Activated T-cell treated with anti-CD3 and anti-CD28 coated beads, Interleukin-2, amount 50 U/mL, for 48 hours (primary cell): ENCODE measurements around the gene FOXE1.

Source experiments
- DNase-seq, 2 experiments: peaks; one replicate each; pipeline ENCODE4 v3.0.0-alpha.2; 2020

Gene FOXE1

GRCh38 chr9:97848480-97849237 is 4.4 kb upstream of the FOXE1 start:
- peak in 1 of 2 experiments; percentile 42 for DNase-seq

GRCh38 chr9:97849980-97850379 is 3.0 kb upstream of the FOXE1 start:
- DNase-seq = no peak

- no peak for DNase-seq
These were observed 2.1 kb upstream of the FOXE1 start for GRCh38 chr9:97850746-97851445.

GRCh38 chr9:97851446-97851883 is 1.6 kb upstream of the FOXE1 start:
- no peak for DNase-seq

- no peak for DNase-seq
These were observed 1.0 kb upstream of the FOXE1 start for GRCh38 chr9:97852001-97852398.

GRCh38 chr9:97852399-97853055 is 499 bp upstream of the FOXE1 start:
- DNase-seq = peak in 1 of 2 experiments; percentile 46

- peak; percentile 77 to 81 for DNase-seq
These were observed 1.0 kb downstream of the FOXE1 start for GRCh38 chr9:97853844-97854695.

GRCh38 chr9:97854696-97855485 is 1.9 kb downstream of the FOXE1 start:
- no peak for DNase-seq

GRCh38 chr9:97855486-97855875 is 2.5 kb downstream of the FOXE1 start:
- no peak for DNase-seq

- no peak for DNase-seq
These were observed 2.9 kb downstream of the FOXE1 start for GRCh38 chr9:97855899-97856298.

GRCh38 chr9:97856857-97857605 is 4.0 kb downstream of the FOXE1 start:
- no peak for DNase-seq

- no peak for DNase-seq
These were observed 4.8 kb downstream of the FOXE1 start for GRCh38 chr9:97857606-97858392.

GRCh38 chr9:97858393-97858713 is 5.3 kb downstream of the FOXE1 start:
- peak in 1 of 2 experiments; percentile 33 for DNase-seq

GRCh38 chr9:97858826-97859225 is 5.8 kb downstream of the FOXE1 start:
- DNase-seq = no peak

- DNase-seq = no peak
These were observed 6.3 kb downstream of the FOXE1 start for GRCh38 chr9:97859346-97859745.

- DNase-seq = no peak
These were observed 7.6 kb downstream of the FOXE1 start for GRCh38 chr9:97860451-97861147.

GRCh38 chr9:97861148-97861475 is 8.1 kb downstream of the FOXE1 start:
- DNase-seq = no peak

GRCh38 chr9:97863314-97863713 is 10.3 kb downstream of the FOXE1 start:
- no peak for DNase-seq

GRCh38 chr9:97864396-97864795 is 11.4 kb downstream of the FOXE1 start:
- DNase-seq = no peak

GRCh38 chr9:97866300-97866699 is 13.3 kb downstream of the FOXE1 start:
- DNase-seq = no peak
